Retina (tissue), 1 donor: ENCODE data around the gene DLG5.

ENCODE experiments used
- DNase-seq: peaks from one replicate; pipeline ENCODE4 v3.0.0-alpha.2; 2016

DLG5 gene

GRCh38 chr10:77863446-77863845 is 63.1 kb downstream of the DLG5 start:
- DNase-seq = no peak

- DNase-seq = no peak
These were observed 64.0 kb downstream of the DLG5 start for GRCh38 chr10:77862595-77862994.

GRCh38 chr10:77861366-77861765 is 65.2 kb downstream of the DLG5 start:
- no peak for DNase-seq

- no peak for DNase-seq
These were observed 66.7 kb downstream of the DLG5 start for GRCh38 chr10:77859865-77860282.

- DNase-seq = no peak
These were observed 67.2 kb downstream of the DLG5 start for GRCh38 chr10:77859200-77859864.

GRCh38 chr10:77857272-77857671 is 69.3 kb downstream of the DLG5 start:
- no peak for DNase-seq

- DNase-seq = no peak
These were observed 70.0 kb downstream of the DLG5 start for GRCh38 chr10:77856566-77856965.

GRCh38 chr10:77855404-77856155 is 71.0 kb downstream of the DLG5 start:
- DNase-seq = no peak

- no peak for DNase-seq
These were observed 72.4 kb downstream of the DLG5 start for GRCh38 chr10:77854115-77854514.

- no peak for DNase-seq
These were observed 73.3 kb downstream of the DLG5 start for GRCh38 chr10:77853256-77853655.

GRCh38 chr10:77850620-77851231 is 75.8 kb downstream of the DLG5 start:
- no peak for DNase-seq

- peak; percentile 33 for DNase-seq
These were observed 77.4 kb downstream of the DLG5 start for GRCh38 chr10:77849039-77849664.

- peak; percentile 90 for DNase-seq
These were observed 79.7 kb downstream of the DLG5 start for GRCh38 chr10:77846718-77847311.

- no peak for DNase-seq
These were observed 81.1 kb downstream of the DLG5 start for GRCh38 chr10:77845451-77845850.

GRCh38 chr10:77844713-77845445 is 81.7 kb downstream of the DLG5 start:
- DNase-seq = no peak

GRCh38 chr10:77844177-77844576 is 82.4 kb downstream of the DLG5 start:
- no peak for DNase-seq

GRCh38 chr10:77843264-77843663 is 83.3 kb downstream of the DLG5 start:
- no peak for DNase-seq

- DNase-seq = no peak
These were observed 83.8 kb downstream of the DLG5 start for GRCh38 chr10:77842652-77843212.

- peak; percentile 15 for DNase-seq
These were observed 84.7 kb downstream of the DLG5 start for GRCh38 chr10:77841711-77842375.

GRCh38 chr10:77840636-77841035 is 85.9 kb downstream of the DLG5 start:
- DNase-seq = no peak

GRCh38 chr10:77837925-77838595 is 88.5 kb downstream of the DLG5 start:
- DNase-seq = peak; percentile 55
